GM23248 (cell line): ENCODE measurements around the gene TTLL4. TPM values are rescaled to one million over a fixed set of nuclear protein-coding genes. Genes with fewer than 3 reads are reported as not detected.

Source experiments
- DNase-seq: peaks from one replicate; pipeline ENCODE4 v3.0.0-alpha.2; 2015
- H2AFZ ChIP-seq: fragments of 200-600 bp; sonication (generic); 2 replicates; pipeline ENCODE4 v1.6.1; 2016; ENCODE audit warnings: antibody characterized with exemption
- H3F3A ChIP-seq: fragments of 200-600 bp; sonication (generic); 2 replicates; pipeline ENCODE4 v1.6.1; 2016; ENCODE audit warnings: mild to moderate bottlenecking, antibody characterized with exemption, mixed run types; ENCODE audit not compliant: insufficient read depth
- H3K27ac ChIP-seq: fragments of 200-600 bp; sonication (generic); 2 replicates; pipeline ENCODE4 v1.5.1; 2016; ENCODE audit warnings: mild to moderate bottlenecking
- H3K27me3 ChIP-seq: fragments of 200-600 bp; sonication (generic); replicated peaks from 2 replicates; pipeline ENCODE4 v1.6.1; 2016; ENCODE audit warnings: mild to moderate bottlenecking; ENCODE audit not compliant: insufficient read depth
- H3K36me3 ChIP-seq: fragments of 200-600 bp; sonication (generic); 2 replicates; pipeline ENCODE4 v1.6.1; 2016; ENCODE audit warnings: low read depth, mild to moderate bottlenecking
- H3K4me1 ChIP-seq: fragments of 200-600 bp; sonication (generic); 2 replicates; pipeline ENCODE4 v1.6.1; 2016; ENCODE audit warnings: mild to moderate bottlenecking; ENCODE audit not compliant: insufficient read depth
- H3K4me2 ChIP-seq: fragments of 200-600 bp; sonication (generic); one replicate; pipeline ENCODE4 v1.6.1; 2016; ENCODE audit warnings: mild to moderate bottlenecking; ENCODE audit not compliant: unreplicated experiment
- H3K4me3 ChIP-seq: fragments of 200-600 bp; sonication (generic); 2 replicates; pipeline ENCODE4 v1.5.1; 2016; ENCODE audit warnings: mild to moderate bottlenecking
- H3K79me2 ChIP-seq: fragments of 200-600 bp; sonication (generic); 2 replicates; pipeline ENCODE4 v1.6.1; 2016; ENCODE audit warnings: mild to moderate bottlenecking; ENCODE audit not compliant: insufficient read depth
- H3K9ac ChIP-seq: fragments of 200-600 bp; sonication (generic); 2 replicates; pipeline ENCODE4 v1.6.1; 2016; ENCODE audit warnings: mild to moderate bottlenecking
- H3K9me2 ChIP-seq: fragments of 200-600 bp; sonication (generic); 2 replicates; pipeline ENCODE4 v1.6.1; 2016; ENCODE audit warnings: mixed run types, mild to moderate bottlenecking, moderate library complexity; ENCODE audit not compliant: insufficient read depth
- H3K9me3 ChIP-seq: fragments of 200-600 bp; sonication (generic); one replicate; pipeline ENCODE4 v1.6.1; 2017; ENCODE audit warnings: low read depth
- H4K20me1 ChIP-seq: fragments of 200-600 bp; sonication (generic); 2 replicates; pipeline ENCODE4 v1.6.0; 2016; ENCODE audit not compliant: insufficient read depth
- EZH2 ChIP-seq: fragments of 200-600 bp; sonication (generic); IDR thresholded peaks from 2 replicates; pipeline ENCODE4 v1.6.1; 2018; ENCODE audit warnings: antibody characterized with exemption, mild to moderate bottlenecking; ENCODE audit not compliant: insufficient read depth, poor library complexity, severe bottlenecking
- EZH2phosphoT487 ChIP-seq: fragments of 200-600 bp; sonication (generic); IDR thresholded peaks from 2 replicates; pipeline ENCODE4 v1.6.1; 2018; ENCODE audit warnings: antibody characterized with exemption, moderate library complexity, mild to moderate bottlenecking, low read depth; ENCODE audit not compliant: insufficient read depth
- WGBS, 2 experiments: methylation state at CpG; one replicate each; pipeline ENCODE4 v1.1.6; 2015 to 2017; ENCODE audit warnings: low lambda C conversion rate in 2 of 2, low coverage in 1 of 2; ENCODE audit errors: missing lambda C conversion rate in 2 of 2; 5-methylcytosine and 5-hydroxymethylcytosine counted together
- in situ Hi-C: fragments of 300-500 bp; cut with MboI; formaldehyde crosslinking; loops from 2 replicates; pipeline ENCODE4 v1.15.0; 2020
- polyA plus RNA-seq: library from polyadenylated mRNA; unstranded; fragments of >200 nt; fragmentation: Nextera tagmentation; extraction: Ambion mirVana; gene quantifications from 2 replicates; pipeline ENCODE4 v1.2.1, GENCODE V29; 2016
- total RNA-seq: library from RNA; depleted of rRNA; stranded (reverse); fragments of >200 nt; shearing (Covaris generic); gene quantifications from 2 replicates; pipeline ENCODE4 v1.2.3, GENCODE V29; 2014

TTLL4 gene
- total and polyA plus RNA-seq, 2 experiments from 2014 or later: 5.5 to 7.7 TPM

GRCh38 chr2:218776488-218776887 lies 65.9 kb downstream of the TTLL4 start:
- no peaks in the 10 kb centered on the region for H3K27me3 ChIP-seq
- H3K4me3 ChIP-seq: no peak overlapping the region
- H3K9me2 ChIP-seq: no peaks in the 10 kb centered on the region
- H3K27ac ChIP-seq: no peak overlapping the region
- no peak overlapping the region for H3K9ac ChIP-seq
- in situ Hi-C loops: no loop called here
- H3F3A ChIP-seq: no peaks in the 10 kb centered on the region
- H3K9me3 ChIP-seq: peaks cover 5% of the 10 kb centered on the region
- H4K20me1 ChIP-seq: no peaks in the 10 kb centered on the region
- no peak overlapping the region for H3K4me2 ChIP-seq
- no peaks in the 10 kb centered on the region for H3K4me1 ChIP-seq
- no peaks in the 10 kb centered on the region for H3K36me3 ChIP-seq
- H3K79me2 ChIP-seq: no peaks in the 10 kb centered on the region
- DNase-seq: no peak
- H2AFZ ChIP-seq: no peak overlapping the region
- TF ChIP-seq EZH2 (no peak), EZH2phosphoT487 (no peak)
- WGBS, 2 experiments: 86 to 94% methylated on average over 1 of the region's 1 CpG

- H3K36me3 ChIP-seq: no peaks in the 10 kb centered on the region
- H3K9me2 ChIP-seq: no peaks in the 10 kb centered on the region
- H3K9me3 ChIP-seq: peaks cover 5% of the 10 kb centered on the region
- DNase-seq: no peak
- no peaks in the 10 kb centered on the region for H3F3A ChIP-seq
- no peaks in the 10 kb centered on the region for H3K27me3 ChIP-seq
- H2AFZ ChIP-seq: no peak overlapping the region
- TF ChIP-seq EZH2 (no peak), EZH2phosphoT487 (no peak)
- no peaks in the 10 kb centered on the region for H3K79me2 ChIP-seq
- in situ Hi-C loops: no loop called here
- H4K20me1 ChIP-seq: no peaks in the 10 kb centered on the region
- H3K4me2 ChIP-seq: no peak overlapping the region
- H3K9ac ChIP-seq: no peak overlapping the region
- H3K4me3 ChIP-seq: no peak overlapping the region
- 94% methylated on average over 9 of the region's 9 CpGs for WGBS, 2 experiments
- H3K27ac ChIP-seq: no peak overlapping the region
- no peaks in the 10 kb centered on the region for H3K4me1 ChIP-seq
These were observed 66.8 kb downstream of the TTLL4 start for GRCh38 chr2:218777276-218777990.

GRCh38 chr2:218780046-218780445 lies 69.4 kb downstream of the TTLL4 start:
- Histone ChIP-seq H3F3A (no peaks in the 10 kb centered on the region), H3K27ac (no peak overlapping the region), H4K20me1 (no peaks in the 10 kb centered on the region), H3K4me3 (no peak overlapping the region), H3K36me3 (no peaks in the 10 kb centered on the region), H3K9ac (no peak overlapping the region), H3K9me2 (no peaks in the 10 kb centered on the region), H3K4me2 (no peak overlapping the region), H2AFZ (no peak overlapping the region), H3K9me3 (peaks cover 5% of the 10 kb centered on the region), H3K27me3 (no peaks in the 10 kb centered on the region), H3K4me1 (no peaks in the 10 kb centered on the region), H3K79me2 (no peaks in the 10 kb centered on the region)
- 93 to 97% methylated on average over 2 of the region's 2 CpGs for WGBS, 2 experiments
- in situ Hi-C loops: no loop called here
- no peak for DNase-seq
- TF ChIP-seq EZH2phosphoT487: no peak
- no peak for TF ChIP-seq EZH2

GRCh38 chr2:218780851-218781690 lies 70.4 kb downstream of the TTLL4 start:
- no peak overlapping the region for H3K27ac ChIP-seq

More at GRCh38 chr2:218780851-218781690, 70.4 kb downstream of the TTLL4 start:
- H3F3A ChIP-seq: no peaks in the 10 kb centered on the region
- no peaks in the 10 kb centered on the region for H3K79me2 ChIP-seq
- no peaks in the 10 kb centered on the region for H4K20me1 ChIP-seq
- H3K9me3 ChIP-seq: peaks cover 5% of the 10 kb centered on the region
- in situ Hi-C loops: no loop called here
- DNase-seq: peak; percentile 3
- H3K9ac ChIP-seq: peak overlapping the region; percentile 85
- no peaks in the 10 kb centered on the region for H3K27me3 ChIP-seq
- peak overlapping the region; percentile 92 for H2AFZ ChIP-seq
- no peaks in the 10 kb centered on the region for H3K9me2 ChIP-seq
- no peaks in the 10 kb centered on the region for H3K36me3 ChIP-seq
- H3K4me3 ChIP-seq: peak overlapping the region; percentile 76
- TF ChIP-seq EZH2 (no peak), EZH2phosphoT487 (no peak)
- H3K4me2 ChIP-seq: peak overlapping the region; percentile 90
- H3K4me1 ChIP-seq: no peaks in the 10 kb centered on the region
- WGBS, 2 experiments: 24 to 26% methylated on average over 15 of the region's 15 CpGs
